Middle frontal gyrus (tissue), 1 donor: Measurements from ENCODE around the gene RS1.

Experiments used
- DNase-seq: peaks from one replicate; pipeline ENCODE4 v3.0.0-alpha.2; 2015; ENCODE audit warnings: low spot score; ENCODE audit errors: extremely low spot score

The RS1 gene

GRCh38 chrX:18672008-18672407 lies at the start of gene RS1:
Gene RS1, minus strand, starts transcription at chrX:18672108. Its CDS starts 40 bp downstream, at chrX:18672068.
- no peak for DNase-seq

- DNase-seq, result no peak
Observed at GRCh38 chrX:18719852-18720251, 47.9 kb upstream of the RS1 start.

- no peak for DNase-seq
Observed at GRCh38 chrX:18714910-18715309, 43.0 kb upstream of the RS1 start.

DNA sequence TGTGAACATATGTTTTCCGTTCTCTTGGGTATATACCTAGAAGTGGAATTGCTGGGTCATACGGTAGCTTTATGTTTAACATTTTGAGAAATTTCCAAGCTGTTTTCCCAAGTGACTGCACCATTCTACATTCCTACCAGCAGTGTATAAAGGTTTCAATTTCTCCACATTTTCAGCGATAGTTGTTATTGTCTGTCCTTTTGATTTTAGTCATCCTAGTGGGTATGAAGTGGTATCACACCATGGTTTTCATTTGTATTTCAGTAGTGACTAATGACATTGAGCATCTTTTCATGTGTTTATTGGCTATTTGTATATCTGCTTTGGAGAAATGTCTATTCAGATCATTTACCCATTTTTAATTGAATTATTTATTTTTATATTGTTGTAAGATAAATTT lies 37.9 kb upstream of the RS1 start:
- no peak for DNase-seq

DNA sequence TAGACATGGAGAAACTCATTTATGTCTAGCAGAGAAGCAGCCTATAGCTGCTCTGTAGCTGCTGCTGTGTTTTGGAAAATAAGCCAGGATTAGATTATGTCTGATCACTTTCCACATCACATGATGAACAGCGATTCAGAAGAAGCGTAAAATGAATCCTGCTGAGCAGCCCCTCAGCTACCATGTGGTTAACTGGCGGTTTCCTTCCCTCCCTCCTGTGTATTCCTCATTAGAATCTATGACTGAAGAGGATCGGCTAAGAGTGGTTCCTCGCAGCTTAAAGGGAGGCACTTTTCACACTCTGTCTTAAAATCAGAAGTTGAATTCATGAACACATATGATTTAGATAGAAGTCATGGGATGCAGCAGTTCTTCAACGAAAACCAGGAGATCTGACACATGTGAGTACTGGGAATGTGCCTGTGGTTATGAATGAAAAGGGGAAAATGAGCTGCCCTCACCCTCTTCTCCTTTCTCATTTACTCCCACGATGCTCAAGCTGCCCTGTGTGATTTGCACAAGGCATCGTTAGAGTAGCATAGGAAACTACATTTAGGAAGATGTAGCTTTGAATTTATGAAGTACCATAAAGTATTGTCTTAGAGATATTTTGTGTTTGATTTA lies 35.6 kb upstream of the RS1 start, which contains the start of gene PPEF1:
Gene PPEF1 (plus strand): TSS at position 220 of the 624 bp plus-strand sequence. CDS start 136 bp downstream, at position 356.
- no peak for DNase-seq

DNA sequence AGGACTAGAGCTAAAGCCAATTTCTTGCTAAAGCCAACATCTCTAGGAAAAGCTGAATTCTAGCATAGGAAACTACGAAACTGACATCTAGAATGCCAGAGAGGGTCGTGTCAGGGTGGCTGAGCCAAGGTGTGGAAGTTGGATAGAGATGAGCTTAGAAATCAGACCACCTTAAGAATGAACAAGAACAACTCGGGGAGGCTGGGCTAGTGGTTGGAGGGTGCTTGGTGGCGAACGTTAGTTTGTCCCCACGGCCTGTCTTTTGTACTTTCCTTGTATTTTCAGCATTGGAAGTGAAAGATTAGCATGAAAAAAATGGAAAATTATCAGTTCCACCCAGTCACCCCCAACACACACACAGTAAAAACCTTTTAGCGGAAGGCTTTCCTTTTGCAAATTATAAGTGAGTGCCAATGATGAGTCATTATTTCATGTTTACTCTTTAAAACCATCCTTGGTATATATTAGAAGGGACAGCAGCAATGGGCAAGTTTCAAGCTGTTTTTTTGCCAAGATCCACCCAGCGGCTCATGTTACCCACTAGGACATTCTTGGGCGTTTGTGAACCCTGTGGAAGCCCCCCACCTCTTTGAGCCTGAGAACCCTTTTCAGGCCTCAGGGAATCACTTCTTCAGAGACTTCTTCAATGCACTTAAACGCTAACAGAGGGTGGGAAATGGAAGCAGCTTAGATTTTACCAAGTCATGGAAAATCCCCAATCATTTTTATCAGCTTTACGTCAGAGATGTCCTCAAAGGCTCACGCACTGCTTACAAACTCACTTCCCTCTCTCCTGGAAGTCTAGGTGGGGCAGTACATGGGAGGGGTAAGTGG lies 30.7 kb upstream of the RS1 start:
- DNase-seq, result no peak

- no peak for DNase-seq
Observed at GRCh38 chrX:18701621-18702361, 29.9 kb upstream of the RS1 start.

DNA sequence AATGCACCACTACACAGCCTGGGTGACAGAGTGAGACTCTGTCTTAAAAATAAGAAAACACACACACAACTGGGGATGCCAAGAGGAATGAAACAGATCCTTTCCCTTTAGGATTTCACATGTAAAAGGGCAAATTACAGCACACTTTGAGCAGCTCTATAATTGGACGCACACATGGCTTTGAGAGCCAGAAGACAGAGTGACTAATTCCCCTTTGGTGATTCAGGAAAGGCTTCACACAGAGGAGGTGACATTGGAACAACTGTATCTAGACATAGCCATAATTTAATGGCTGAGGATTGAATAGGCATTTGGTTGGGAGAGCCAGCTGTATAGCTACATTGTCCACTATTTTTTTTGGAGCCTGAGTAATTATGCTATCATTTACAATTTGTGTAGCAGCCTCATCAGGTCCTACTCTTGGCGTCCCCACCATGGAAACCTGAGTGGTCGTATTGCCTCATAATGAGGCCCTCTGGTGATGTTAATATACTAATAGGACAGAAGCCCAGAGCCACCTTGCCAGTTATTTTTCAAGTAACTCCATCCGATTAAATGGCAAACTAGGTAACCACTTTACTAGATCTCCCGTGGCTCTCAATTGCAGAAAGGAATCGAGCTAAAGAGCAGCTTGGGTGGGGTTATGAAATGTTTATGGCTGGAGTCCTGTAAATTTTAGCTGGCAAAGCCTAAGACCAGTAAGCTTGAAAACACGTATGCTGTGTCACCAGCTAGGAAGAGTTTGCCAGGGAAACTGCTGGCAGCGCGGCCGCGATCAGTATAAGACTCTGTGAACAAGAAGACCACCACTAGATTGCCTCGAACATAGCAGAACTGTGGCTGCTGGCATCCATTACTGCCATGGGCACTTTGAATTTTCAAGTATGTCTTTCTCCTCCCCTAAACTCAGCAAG lies 27.1 kb upstream of the RS1 start:
- DNase-seq, result no peak

GRCh38 chrX:18696653-18697052 lies 24.7 kb upstream of the RS1 start:
- DNase-seq, result no peak

DNA sequence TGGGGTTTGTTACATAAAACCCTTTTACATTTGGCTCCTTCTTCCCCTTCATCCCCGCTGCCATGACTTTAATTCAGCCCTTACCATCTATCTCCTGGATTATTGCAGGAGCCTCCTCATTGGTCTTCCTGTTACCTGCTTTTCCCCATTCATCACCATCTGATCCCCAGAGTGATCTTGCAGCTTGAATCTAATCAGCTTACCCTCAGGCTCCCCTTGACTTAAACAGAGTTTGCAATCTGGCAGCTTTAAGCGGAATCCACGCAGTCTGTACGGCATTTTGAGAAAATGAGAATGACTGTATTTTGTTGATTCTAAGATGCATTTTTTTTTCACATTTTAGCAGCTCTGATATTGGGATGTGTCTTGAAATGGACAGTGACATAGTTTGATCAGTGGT lies 20.6 kb upstream of the RS1 start:
- no peak for DNase-seq

DNA sequence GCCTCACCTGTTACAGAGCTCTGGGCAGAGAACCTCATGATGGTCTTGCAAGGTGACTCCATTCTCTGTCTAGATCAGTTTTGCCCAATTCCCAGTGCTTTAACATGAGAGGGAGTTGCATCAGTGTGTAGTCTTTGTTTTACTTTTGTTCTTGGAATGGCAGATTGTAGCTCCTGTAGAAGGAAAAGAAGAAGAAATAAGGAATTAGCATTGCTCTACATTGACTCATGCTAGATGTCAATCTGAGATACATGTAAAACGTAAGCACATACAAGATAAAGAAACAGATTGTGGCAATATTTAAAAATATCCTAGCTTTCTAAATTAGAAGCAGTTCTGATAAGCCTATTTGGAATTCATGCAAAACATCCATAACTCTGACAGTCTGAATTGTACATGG lies 19.5 kb upstream of the RS1 start:
- DNase-seq, result no peak

GRCh38 chrX:18687856-18688495 lies 16.1 kb upstream of the RS1 start:
- no peak for DNase-seq

GRCh38 chrX:18682979-18683387 lies 11.1 kb upstream of the RS1 start:
- DNase-seq, result no peak

DNA sequence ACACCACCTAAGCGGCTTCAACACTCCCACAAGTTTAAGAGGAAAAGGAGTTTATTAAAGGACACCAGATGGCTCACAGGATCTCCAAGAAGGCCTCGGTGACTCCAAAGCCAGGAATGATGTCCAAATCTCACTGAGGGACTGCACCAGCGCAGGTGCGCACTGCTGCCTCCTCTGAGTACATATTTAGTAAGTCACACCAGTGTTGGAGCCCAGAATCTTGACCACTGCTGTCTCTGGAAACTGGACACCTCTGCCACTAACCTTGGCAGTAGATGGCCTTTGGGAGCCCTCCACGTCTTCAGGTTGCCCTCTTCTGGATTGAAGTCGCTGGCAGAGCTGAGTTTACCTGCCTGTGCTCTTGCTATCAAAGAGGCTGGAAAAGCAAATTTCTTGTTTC lies 10.1 kb upstream of the RS1 start:
- DNase-seq, result no peak

DNA sequence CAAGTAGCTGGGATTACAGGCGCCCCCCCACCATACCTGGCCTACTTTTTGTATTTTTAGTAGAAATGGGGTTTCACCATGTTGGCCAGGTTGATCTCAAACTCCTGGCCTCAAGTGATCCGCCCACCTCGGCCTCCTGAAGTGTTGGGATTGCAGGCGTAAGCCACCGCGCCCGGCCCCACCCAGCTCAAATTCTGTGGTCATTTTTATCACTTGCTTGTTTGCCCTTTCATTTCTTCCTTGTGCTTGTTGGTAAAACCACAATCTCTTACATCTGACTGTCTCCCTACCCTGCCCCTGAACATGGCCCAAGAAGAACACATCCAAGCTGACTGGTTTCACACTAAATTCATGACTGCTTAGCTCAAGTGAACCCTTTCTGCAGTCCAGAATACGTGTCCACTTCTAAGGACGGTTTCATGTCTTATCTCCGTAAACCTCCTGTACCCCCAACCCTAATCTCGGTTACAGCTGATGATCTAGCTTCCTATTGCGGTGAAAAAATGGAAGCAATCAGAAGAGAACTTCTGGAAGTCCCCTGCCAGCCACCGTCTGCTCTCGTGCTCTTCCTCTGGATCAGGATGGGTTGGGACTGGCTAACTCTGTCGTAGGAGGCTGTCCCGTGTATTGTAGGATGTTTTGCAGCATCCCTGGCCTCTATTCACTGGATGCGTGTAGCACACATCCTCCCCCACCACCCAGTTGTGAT lies 5.4 kb upstream of the RS1 start:
- DNase-seq, result no peak

- no peak for DNase-seq
Observed at GRCh38 chrX:18676470-18676869, 4.6 kb upstream of the RS1 start.

GRCh38 chrX:18676050-18676449 lies 4.1 kb upstream of the RS1 start:
- no peak for DNase-seq

DNA sequence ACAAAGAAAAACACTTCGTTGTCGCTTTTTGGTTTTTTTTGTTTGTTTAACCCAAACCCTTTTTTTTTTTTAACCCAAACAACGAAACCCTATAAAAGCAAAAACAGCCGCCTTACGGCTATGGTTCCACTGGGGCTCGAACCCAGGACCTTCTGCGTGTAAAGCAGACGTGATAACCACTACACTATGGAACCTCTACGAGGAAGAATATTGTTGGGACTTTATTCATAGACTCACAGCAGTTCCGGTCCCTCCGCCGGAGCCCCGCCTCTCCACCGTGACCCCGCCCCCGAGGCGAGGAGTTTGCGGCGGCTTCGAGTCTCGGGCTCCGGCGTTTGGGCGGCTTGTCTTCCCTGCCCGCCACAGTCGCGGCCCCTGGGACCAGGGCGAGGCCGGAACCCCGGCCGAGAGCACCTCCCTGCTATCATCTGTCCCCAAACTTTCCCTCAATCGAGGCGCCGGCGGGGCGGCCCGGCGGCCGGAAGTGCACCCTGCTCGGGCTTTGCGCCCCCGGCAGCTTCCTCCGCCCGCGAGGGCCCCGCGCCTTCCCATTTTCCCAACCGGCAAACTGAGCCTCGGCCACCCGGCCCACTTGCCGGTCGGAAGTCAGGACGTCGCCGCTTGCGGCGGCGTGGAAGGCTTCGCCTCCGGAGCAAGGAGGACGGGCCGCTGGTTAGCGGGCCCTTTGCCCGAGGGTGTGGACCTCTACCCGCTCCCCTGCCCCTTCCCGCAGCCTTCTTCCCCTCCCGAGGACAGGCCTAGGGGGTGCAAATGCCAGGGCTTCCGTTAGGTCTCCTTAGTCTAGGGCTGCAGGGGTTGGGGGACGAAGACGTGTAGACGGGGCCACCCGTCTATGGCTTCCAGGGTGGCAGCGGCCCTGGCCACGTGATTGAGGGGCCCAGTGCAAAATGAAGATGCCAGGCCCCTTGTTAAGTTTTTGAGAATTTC lies 3.2 kb upstream of the RS1 start:
- peak; percentile 72 for DNase-seq

DNA sequence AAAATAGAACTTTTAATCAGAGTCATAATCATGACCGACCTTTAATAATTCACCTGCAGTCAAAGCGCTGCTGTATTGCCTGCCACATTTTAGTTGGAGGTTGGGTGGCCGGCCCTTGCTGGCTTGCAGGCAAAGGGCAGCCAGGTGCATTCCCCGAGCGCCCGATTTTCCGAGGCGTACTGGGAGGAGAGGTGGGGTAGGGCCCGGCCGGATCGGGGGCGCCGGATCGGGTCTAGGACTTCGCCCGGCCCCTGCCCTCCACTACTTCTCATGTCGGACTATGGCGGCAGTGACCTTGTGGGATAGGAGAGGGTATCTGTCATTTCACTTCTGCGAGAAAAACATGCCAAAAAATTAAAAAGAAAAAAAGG lies 2.5 kb upstream of the RS1 start:
- no peak for DNase-seq
